Kidney (tissue), 22 donors: ENCODE measurements around the gene SEMA4C. TPM values are rescaled to one million over a fixed set of nuclear protein-coding genes. Genes with fewer than 3 reads are reported as not detected.

Experiments used
- DNase-seq, 5 donors: peaks; one replicate each; pipeline ENCODE4 v3.0.0-alpha.2; 2013 to 2020
- FAIRE-seq: peaks from 2 replicates; lab custom pipeline; 2012; peaks lifted over from hg19 to GRCh38; lab: Jason Lieb, UNC
- H3K27ac ChIP-seq, 2 donors: one replicate each; pipeline ENCODE4 v1.7.0; 2013; ENCODE audit warnings: low read depth in 2 of 2, low read length in 2 of 2, inconsistent platforms in 1 of 2
- H3K27me3 ChIP-seq: one replicate; pipeline ENCODE4 v1.7.1; 2013; ENCODE audit warnings: low read length, inconsistent platforms; ENCODE audit not compliant: control insufficient read depth, insufficient read depth
- H3K36me3 ChIP-seq, 3 donors: one replicate each; pipeline versions ENCODE4 v1.7.0 to v1.7.1; 2013; ENCODE audit warnings: low read length in 3 of 3, control low read depth in 1 of 3, inconsistent platforms in 1 of 3; ENCODE audit not compliant: insufficient read depth in 3 of 3, control insufficient read depth in 2 of 3
- H3K4me1 ChIP-seq, 3 donors: one replicate each; pipeline versions ENCODE4 v1.7.0 to v1.7.1; 2013; ENCODE audit warnings: low read length in 3 of 3, inconsistent platforms in 1 of 3, low read depth in 1 of 3; ENCODE audit not compliant: control insufficient read depth in 2 of 3, insufficient read depth in 2 of 3
- H3K4me3 ChIP-seq, 3 donors: one replicate each; pipeline versions ENCODE4 v1.7.0 to v1.8.1; 2013; ENCODE audit warnings: low read length in 3 of 3, control low read depth in 1 of 3, inconsistent platforms in 1 of 3
- H3K9ac ChIP-seq, 3 donors: one replicate each; pipeline versions ENCODE4 v1.7.0 to v1.7.1; 2013; ENCODE audit warnings: low read length in 3 of 3, control low read depth in 1 of 3, inconsistent platforms in 1 of 3
- H3K9me3 ChIP-seq, 3 donors: one replicate each; pipeline versions ENCODE4 v1.7.0 to v1.7.1; 2013; ENCODE audit warnings: low read length in 3 of 3, control low read depth in 1 of 3, inconsistent platforms in 1 of 3; ENCODE audit not compliant: control insufficient read depth in 2 of 3, insufficient read depth in 1 of 3
- intact Hi-C: fragments of 100-400 bp; cut with DNase I; formaldehyde crosslinking; loops from one replicate; pipeline ENCODE4 v1.11.1; 2022
- long read RNA-seq, 10 donors: library from polyadenylated mRNA in 1 of 10; unstranded in 1 of 10; transcript quantifications; one replicate each; pipeline ENCODE4 v2.0.0 and lab custom pipeline, GENCODE V29; 2021 to 2026
- polyA plus RNA-seq: library from polyadenylated mRNA; stranded (reverse); fragments of 350-450 nt; fragmentation: Illumina TruSeq; extraction: RNeasy Lipid Tissue Mini Kit (QIAGEN cat#74804); gene quantifications from one replicate; pipeline ENCODE4 v1.2.3, GENCODE V29; 2014; ENCODE audit warnings: low read depth, low replicate concordance; ENCODE audit not compliant: insufficient read depth
- total RNA-seq: library from RNA; stranded (reverse); fragmentation: NEBNext Ultra II Directional; extraction: Animal tissue kit (Norgen Biotek cat#: 25700); gene quantifications from one replicate; pipeline ENCODE4 v1.2.1, GENCODE V29; 2021
- TF ChIP-seq, protein P1 (sequence below): IDR thresholded peaks from 3 replicates; pipeline ENCODE4 v1.5.1; 2012; ENCODE audit warnings: mild to moderate bottlenecking, moderate library complexity, borderline replicate concordance; ENCODE audit not compliant: insufficient read depth; ENCODE audit errors: extremely low read depth
- donor health status: control.
- donor health status: control.
- donor health status: control.
- donor health status: control.
- donor health status: control.
- donor health status: DM: yes; HTN: yes; CAD: no.
- donor health status: Normal renal cell carcinoma (clear cell type).

Gene SEMA4C
- total RNA-seq (44.6 TPM), polyA plus RNA-seq (11.1 TPM)
- long read RNA-seq, donor 1, partial matches to known transcripts = 0 of 1 reads
- long read RNA-seq, donor 1, other reads (novel, unspliced or antisense) = 0 of 1 reads
- long read RNA-seq, donor 2, partial matches to known transcripts = 0 of 2 reads
- long read RNA-seq, donor 2, other reads (novel, unspliced or antisense) = 0 of 2 reads
- long read RNA-seq, donor 3, partial matches to known transcripts = 0 of 2 reads
- long read RNA-seq, donor 3, other reads (novel, unspliced or antisense) = 0 of 2 reads
- long read RNA-seq, donor 4, partial matches to known transcripts = 0 of 3 reads
- long read RNA-seq, donor 4, other reads (novel, unspliced or antisense) = 0 of 3 reads
- long read RNA-seq, donor 5 = 0 reads
- long read RNA-seq, donor 6, partial matches to known transcripts = 0 of 2 reads
- long read RNA-seq, donor 6, other reads (novel, unspliced or antisense) = 0 of 2 reads
- long read RNA-seq, donor 7, partial matches to known transcripts = 8 of 36 reads
- long read RNA-seq, donor 7, other reads (novel, unspliced or antisense) = 28 of 36 reads
- long read RNA-seq, donor 8, partial matches to known transcripts = 0 of 1 reads
- long read RNA-seq, donor 8, other reads (novel, unspliced or antisense) = 0 of 1 reads
- long read RNA-seq, donor 9 = 0 reads
- long read RNA-seq, donor 10, partial matches to known transcripts = 0 of 1 reads
- long read RNA-seq, donor 10, other reads (novel, unspliced or antisense) = 0 of 1 reads

DNA sequence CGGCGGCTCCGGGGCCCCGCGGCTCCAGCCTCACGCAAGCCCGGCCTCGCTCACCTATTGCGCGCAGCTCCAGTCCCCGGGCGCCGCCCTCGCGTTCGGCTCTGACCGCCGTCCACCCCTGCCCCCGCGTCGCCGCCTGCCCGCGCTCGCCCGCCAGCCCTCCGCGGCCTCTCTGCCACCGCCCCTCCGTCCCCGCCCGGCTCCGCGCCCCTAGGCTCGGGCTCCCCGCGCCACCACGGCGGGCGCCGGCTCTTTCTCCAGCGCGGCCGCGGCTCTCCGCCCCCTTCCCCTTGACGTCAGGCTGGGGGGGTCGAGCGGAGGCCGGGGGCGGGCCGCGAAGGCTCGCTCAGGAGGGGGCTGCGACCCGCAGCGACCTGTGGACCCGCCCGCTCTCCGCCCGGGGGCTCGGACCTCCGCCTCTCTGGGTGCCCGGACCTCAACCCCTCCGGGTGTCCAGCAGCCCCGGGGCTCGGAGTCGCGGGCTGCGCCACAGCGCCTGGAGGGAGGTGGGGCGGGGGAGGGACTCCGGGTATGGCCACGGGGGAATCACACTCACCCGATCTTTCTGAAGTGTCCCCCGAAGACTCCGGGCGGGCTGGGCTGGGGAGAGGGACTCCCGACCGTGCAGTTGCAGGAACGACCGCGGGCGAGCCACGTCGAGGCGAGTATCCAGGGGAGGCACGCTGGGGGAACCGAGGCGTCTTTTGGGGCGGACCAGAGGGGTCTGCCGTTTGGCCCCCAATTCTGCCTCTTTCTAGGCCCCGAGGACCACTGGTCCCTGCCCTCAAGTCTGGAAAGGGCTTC is at the start of gene SEMA4C:
TSS of gene SEMA4C (minus strand) at position 259 of the 804 bp plus-strand sequence. CDS start 2,194 bp downstream, outside the sequence.
- H3K4me1 ChIP-seq = peaks cover 0 to 16% (median 8%) of the 10 kb centered on the region in 3 donors
- intact Hi-C loops = no loop called here
- H3K27ac ChIP-seq = peak within 1 kb of the TSS; percentile 90 to 92
- H3K4me3 ChIP-seq = peak within 1 kb of the TSS; percentile 6 to 74 (median 41)
- FAIRE-seq (no peak), DNase-seq (peak; percentile 60 to 92 (median 79))
- H3K36me3 ChIP-seq = peaks cover 3 to 7% (median 4%) of the 10 kb centered on the region in 3 donors
- no peaks in the 10 kb centered on the region for H3K9me3 ChIP-seq
- peak within 1 kb of the TSS; percentile 6 to 90 (median 64) for H3K9ac ChIP-seq
- H3K27me3 ChIP-seq = no peaks in the 10 kb centered on the region
- TF ChIP-seq, protein P1, sequence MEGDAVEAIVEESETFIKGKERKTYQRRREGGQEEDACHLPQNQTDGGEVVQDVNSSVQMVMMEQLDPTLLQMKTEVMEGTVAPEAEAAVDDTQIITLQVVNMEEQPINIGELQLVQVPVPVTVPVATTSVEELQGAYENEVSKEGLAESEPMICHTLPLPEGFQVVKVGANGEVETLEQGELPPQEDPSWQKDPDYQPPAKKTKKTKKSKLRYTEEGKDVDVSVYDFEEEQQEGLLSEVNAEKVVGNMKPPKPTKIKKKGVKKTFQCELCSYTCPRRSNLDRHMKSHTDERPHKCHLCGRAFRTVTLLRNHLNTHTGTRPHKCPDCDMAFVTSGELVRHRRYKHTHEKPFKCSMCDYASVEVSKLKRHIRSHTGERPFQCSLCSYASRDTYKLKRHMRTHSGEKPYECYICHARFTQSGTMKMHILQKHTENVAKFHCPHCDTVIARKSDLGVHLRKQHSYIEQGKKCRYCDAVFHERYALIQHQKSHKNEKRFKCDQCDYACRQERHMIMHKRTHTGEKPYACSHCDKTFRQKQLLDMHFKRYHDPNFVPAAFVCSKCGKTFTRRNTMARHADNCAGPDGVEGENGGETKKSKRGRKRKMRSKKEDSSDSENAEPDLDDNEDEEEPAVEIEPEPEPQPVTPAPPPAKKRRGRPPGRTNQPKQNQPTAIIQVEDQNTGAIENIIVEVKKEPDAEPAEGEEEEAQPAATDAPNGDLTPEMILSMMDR = no peak

GRCh38 chr2:96918754-96919550 is 49.1 kb upstream of the SEMA4C start:
- no peak for DNase-seq
- TF ChIP-seq, protein P1 = no peak
- H3K27ac ChIP-seq = no peak overlapping the region
- no peak overlapping the region for H3K9ac ChIP-seq
- H3K27me3 ChIP-seq = no peaks in the 10 kb centered on the region
- no peaks in the 10 kb centered on the region for H3K36me3 ChIP-seq
- intact Hi-C loops = no loop called here
- FAIRE-seq = no peak
- H3K4me1 ChIP-seq = peaks cover 0 to 5% (median 0%) of the 10 kb centered on the region in 3 donors
- no peaks in the 10 kb centered on the region for H3K9me3 ChIP-seq
- no peak overlapping the region for H3K4me3 ChIP-seq

DNA sequence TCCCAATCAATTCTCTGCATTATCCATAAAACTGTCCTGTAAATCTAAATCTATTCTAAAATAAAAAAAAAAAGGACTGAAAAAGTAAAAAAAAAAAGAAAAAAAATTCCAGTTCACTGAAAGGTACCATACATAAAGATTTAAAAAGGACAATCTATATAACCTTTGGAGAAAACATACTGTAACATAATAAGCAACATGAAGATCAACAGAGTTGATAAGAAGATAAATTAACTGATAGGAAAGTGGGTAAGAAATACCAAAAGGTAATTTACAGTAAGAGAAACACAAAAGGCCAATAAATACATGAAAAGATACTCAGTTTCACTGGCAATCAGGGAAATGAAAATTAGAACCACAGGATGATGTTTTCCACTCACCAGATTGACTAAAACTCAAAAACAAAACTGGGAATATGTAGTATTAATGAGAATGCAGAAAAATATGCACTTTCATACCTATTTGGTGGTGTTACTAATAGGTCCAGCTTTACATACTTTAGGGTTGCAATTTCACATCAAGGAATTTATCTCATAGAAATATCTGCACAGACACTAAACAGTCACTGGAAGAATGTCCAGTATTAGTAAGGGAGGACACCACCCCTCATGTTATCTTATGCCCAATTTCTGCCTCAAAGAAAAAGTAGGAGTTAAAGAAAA is 48.3 kb upstream of the SEMA4C start:
- TF ChIP-seq, protein P1 = no peak
- FAIRE-seq (no peak), DNase-seq (no peak)
- H3K9ac ChIP-seq = no peak overlapping the region
- no peak overlapping the region for H3K4me3 ChIP-seq
- no peaks in the 10 kb centered on the region for H3K9me3 ChIP-seq
- no peaks in the 10 kb centered on the region for H3K27me3 ChIP-seq
- H3K36me3 ChIP-seq = no peaks in the 10 kb centered on the region
- no peak overlapping the region for H3K27ac ChIP-seq
- intact Hi-C loops = no loop called here
- H3K4me1 ChIP-seq = peaks cover 0 to 9% (median 0%) of the 10 kb centered on the region in 3 donors
